ENCODE measurements around the gene GCM1.

DNA sequence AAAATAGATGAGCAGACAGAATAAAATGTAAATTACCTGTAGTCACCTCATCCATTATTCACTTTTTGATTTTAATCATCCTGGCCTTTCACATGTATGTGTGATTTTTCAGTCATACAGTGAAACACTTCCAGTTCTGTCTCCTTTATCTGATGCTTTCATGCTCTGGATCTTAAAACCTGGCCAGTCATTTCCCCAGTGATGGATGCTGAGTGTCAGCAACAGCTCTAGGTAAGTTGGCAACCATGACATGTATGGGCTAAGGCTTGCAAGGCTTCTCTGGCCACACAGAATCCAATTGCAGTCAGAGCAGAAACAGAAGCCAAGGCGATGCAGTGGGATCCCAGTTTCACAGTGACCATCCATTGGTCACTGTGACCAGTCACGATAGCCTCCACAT lies 47.6 kb downstream of the GCM1 start:
- no peak for TF ChIP-seq POLR2A (IDR thresholded peaks at IDR 0.05; ENCODE audit: low read depth, low read length)
- TF ChIP-seq POLR2AphosphoS5 (IDR thresholded peaks at IDR 0.05; ENCODE audit: low read depth, low read length): no peak
- no peak for TF ChIP-seq TAF1 (IDR thresholded peaks at IDR 0.05; ENCODE audit: borderline replicate concordance, low read depth, low read length)

All from GM12892 (cell line).